HepG2 (cell line): ENCODE results near the gene FUT1. TPM values are rescaled to one million over a fixed set of nuclear protein-coding genes. Genes with fewer than 3 reads are reported as not detected.

Experiments
- AGO2 ChIP-seq: fragments of 200-400 bp; formaldehyde crosslinking; optimal IDR thresholded peaks from 2 replicates; pipeline ENCODE3; 2017; ENCODE audit warnings: mild to moderate bottlenecking, low read depth, low read length, moderate library complexity
- EED ChIP-seq: sonication (generic); formaldehyde crosslinking; IDR thresholded peaks from 2 replicates; pipeline ENCODE4 v1.5.0; 2020; ENCODE audit warnings: mild to moderate bottlenecking, missing genetic modification reagents
- FOXO1 ChIP-seq: sonication (generic); formaldehyde crosslinking; IDR thresholded peaks from 2 replicates; pipeline ENCODE4 v1.4.0; 2020; ENCODE audit warnings: missing genetic modification reagents
- HMG20B ChIP-seq: conservative IDR thresholded peaks from 2 replicates; pipeline ENCODE4 v1.6.1; 2016; ENCODE audit warnings: missing genetic modification reagents, missing compliant biosample characterization
- NCOA1 ChIP-seq: sonication (generic); formaldehyde crosslinking; IDR thresholded peaks from 2 replicates; pipeline ENCODE4 v1.9.0; 2021; ENCODE audit warnings: missing genetic modification reagents
- PHF8 ChIP-seq: sonication (generic); formaldehyde crosslinking; IDR thresholded peaks from 2 replicates; pipeline ENCODE4 v1.5.0; 2020; ENCODE audit warnings: missing genetic modification reagents
- RELA ChIP-seq: sonication (generic); formaldehyde crosslinking; IDR thresholded peaks from 2 replicates; pipeline ENCODE4 v1.4.0; 2020; ENCODE audit warnings: missing genetic modification reagents
- SAP130 ChIP-seq: IDR thresholded peaks from 2 replicates; pipeline ENCODE4 v1.6.1; 2016; ENCODE audit warnings: low read depth
- ZNF263 ChIP-seq: sonication (generic); formaldehyde crosslinking; IDR thresholded peaks from 2 replicates; pipeline ENCODE4 v1.4.0; 2020; ENCODE audit warnings: missing genetic modification reagents
- ZNF317 ChIP-seq: sonication (generic); formaldehyde crosslinking; IDR thresholded peaks from 2 replicates; pipeline ENCODE4 v1.5.0; 2020; ENCODE audit warnings: mild to moderate bottlenecking, missing genetic modification reagents
- ZNF33B ChIP-seq: sonication (generic); formaldehyde crosslinking; IDR thresholded peaks from 2 replicates; pipeline ENCODE4 v1.5.1; 2020; ENCODE audit warnings: mild to moderate bottlenecking, missing genetic modification reagents
- ZNF549 ChIP-seq: sonication (generic); formaldehyde crosslinking; IDR thresholded peaks from 2 replicates; pipeline ENCODE4 v1.5.0; 2020; ENCODE audit warnings: missing genetic modification reagents
- ZNF652 ChIP-seq: IDR thresholded peaks from 2 replicates; pipeline ENCODE4 v1.6.1; 2016; ENCODE audit warnings: low read depth, borderline replicate concordance
- ZNF7 ChIP-seq: IDR thresholded peaks from 2 replicates; pipeline ENCODE4 v1.6.1; 2016; ENCODE audit warnings: missing biosample characterization, missing genetic modification reagents
- ZNF781 ChIP-seq: sonication (generic); formaldehyde crosslinking; IDR thresholded peaks from 2 replicates; pipeline ENCODE4 v1.5.1; 2020; ENCODE audit warnings: borderline replicate concordance, mild to moderate bottlenecking, missing genetic modification reagents; ENCODE audit errors: not compliant biosample characterization
- ZNF883 ChIP-seq: sonication (generic); formaldehyde crosslinking; IDR thresholded peaks from 2 replicates; pipeline ENCODE4 v1.5.1; 2020; ENCODE audit warnings: mild to moderate bottlenecking, missing genetic modification reagents; ENCODE audit errors: not compliant biosample characterization
- ZSCAN21 ChIP-seq: sonication (generic); formaldehyde crosslinking; IDR thresholded peaks from 2 replicates; pipeline ENCODE4 v1.8.0; 2022; ENCODE audit warnings: mild to moderate bottlenecking, missing genetic modification reagents, moderate library complexity, borderline replicate concordance
- polyA plus RNA-seq, 8 experiments: library from polyadenylated mRNA; depleted of rRNA in 3 of 8; stranded (reverse) in 7 of 8; unstranded in 1 of 8; fragments of >200 nt; fragmentation: Illumina TruSeq in 4 of 8; extraction: Trizol in 4 of 8; gene quantifications; 2 replicates each; pipeline versions ENCODE4 v1.2.1 to v1.2.3, GENCODE V29; 2011 to 2016; ENCODE audit warnings: low read depth in 4 of 8, missing spikeins in 1 of 8, mixed read lengths in 1 of 8; ENCODE audit not compliant: insufficient read depth in 1 of 8
- total RNA-seq, 5 experiments: library from RNA; depleted of rRNA; stranded (reverse); fragments of >200 nt; fragmentation: Illumina TruSeq; extraction: Trizol; gene quantifications; 2 replicates each; pipeline ENCODE4 v1.2.3, GENCODE V29; 2016; ENCODE audit warnings: low read depth in 1 of 5
- TF ChIP-seq, protein P1 (sequence below), 2 experiments: sonication (generic) in 1 of 2; formaldehyde crosslinking in 1 of 2; IDR thresholded peaks; 2 replicates each; pipeline versions ENCODE4 v1.6.1 to v1.9.0; 2014 to 2022; ENCODE audit warnings: antibody characterized with exemption in 1 of 2, borderline replicate concordance in 1 of 2, inconsistent platforms in 1 of 2, low read depth in 1 of 2, missing genetic modification reagents in 1 of 2
- TF ChIP-seq, protein P2 (sequence below): sonication (generic); formaldehyde crosslinking; IDR thresholded peaks from 2 replicates; pipeline ENCODE4 v1.8.0; 2022; ENCODE audit warnings: mild to moderate bottlenecking, missing genetic modification reagents, moderate library complexity
- TF ChIP-seq, protein P3 (sequence below): sonication (generic); formaldehyde crosslinking; IDR thresholded peaks from 2 replicates; pipeline ENCODE4 v1.8.1; 2023; ENCODE audit warnings: missing genetic modification reagents, mild to moderate bottlenecking, borderline replicate concordance
- TF ChIP-seq, protein P4 (sequence below): sonication (generic); formaldehyde crosslinking; IDR thresholded peaks from 2 replicates; pipeline ENCODE4 v1.4.0; 2020; ENCODE audit warnings: mild to moderate bottlenecking, low read depth, missing genetic modification reagents
- TF ChIP-seq, protein P5 (sequence below): sonication (generic); formaldehyde crosslinking; IDR thresholded peaks from 2 replicates; pipeline ENCODE4 v1.5.0; 2020; ENCODE audit warnings: missing genetic modification reagents

The FUT1 gene
- total and polyA plus RNA-seq, 2 of the 13 experiments (the other 11 are each of a cell fraction or from before 2014, with no cell fraction given), result 0.07 to 1.1 TPM

DNA sequence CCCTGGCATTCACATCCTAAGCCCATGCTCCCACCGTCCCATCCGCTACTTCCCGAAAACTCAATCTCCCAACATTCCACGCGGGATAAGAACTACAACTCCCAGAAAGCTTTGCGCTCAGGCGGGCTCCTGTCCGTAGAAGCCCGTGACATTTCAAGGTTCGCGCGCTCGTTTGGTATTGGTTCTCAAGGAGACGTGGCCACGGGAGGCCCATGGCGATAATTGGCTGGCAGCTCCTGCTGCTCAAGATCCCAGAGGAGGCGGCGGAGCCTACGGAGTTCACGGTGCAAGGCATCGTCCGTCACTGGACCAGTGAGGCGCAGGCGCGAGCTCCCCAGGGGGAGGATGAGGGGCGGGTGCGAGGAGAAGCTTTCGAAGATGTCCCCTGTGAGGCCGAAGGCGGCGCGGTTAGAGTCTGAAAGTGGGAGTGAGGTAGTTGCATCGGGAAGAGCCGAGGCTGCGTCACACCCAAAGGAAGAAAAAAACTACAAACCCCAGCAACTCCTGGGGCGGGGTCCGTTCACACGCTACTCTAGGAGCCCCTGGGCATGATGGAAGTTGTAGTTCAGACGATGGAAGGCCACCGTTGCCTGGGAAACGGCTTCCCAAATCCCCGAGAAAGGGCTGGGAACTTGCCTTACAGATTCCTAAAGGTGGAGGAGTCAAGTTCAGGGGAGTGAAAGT lies 31.7 kb downstream of the FUT1 start (continued):
- TF ChIP-seq, protein P1, sequence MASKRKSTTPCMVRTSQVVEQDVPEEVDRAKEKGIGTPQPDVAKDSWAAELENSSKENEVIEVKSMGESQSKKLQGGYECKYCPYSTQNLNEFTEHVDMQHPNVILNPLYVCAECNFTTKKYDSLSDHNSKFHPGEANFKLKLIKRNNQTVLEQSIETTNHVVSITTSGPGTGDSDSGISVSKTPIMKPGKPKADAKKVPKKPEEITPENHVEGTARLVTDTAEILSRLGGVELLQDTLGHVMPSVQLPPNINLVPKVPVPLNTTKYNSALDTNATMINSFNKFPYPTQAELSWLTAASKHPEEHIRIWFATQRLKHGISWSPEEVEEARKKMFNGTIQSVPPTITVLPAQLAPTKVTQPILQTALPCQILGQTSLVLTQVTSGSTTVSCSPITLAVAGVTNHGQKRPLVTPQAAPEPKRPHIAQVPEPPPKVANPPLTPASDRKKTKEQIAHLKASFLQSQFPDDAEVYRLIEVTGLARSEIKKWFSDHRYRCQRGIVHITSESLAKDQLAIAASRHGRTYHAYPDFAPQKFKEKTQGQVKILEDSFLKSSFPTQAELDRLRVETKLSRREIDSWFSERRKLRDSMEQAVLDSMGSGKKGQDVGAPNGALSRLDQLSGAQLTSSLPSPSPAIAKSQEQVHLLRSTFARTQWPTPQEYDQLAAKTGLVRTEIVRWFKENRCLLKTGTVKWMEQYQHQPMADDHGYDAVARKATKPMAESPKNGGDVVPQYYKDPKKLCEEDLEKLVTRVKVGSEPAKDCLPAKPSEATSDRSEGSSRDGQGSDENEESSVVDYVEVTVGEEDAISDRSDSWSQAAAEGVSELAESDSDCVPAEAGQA (IDR thresholded peaks at IDR 0.05; ENCODE audit: low read depth), result no peak
- TF ChIP-seq, protein P1 (CRISPR knock-in tag; IDR thresholded peaks at IDR 0.05; ENCODE audit: borderline replicate concordance), result no peak
- TF ChIP-seq, protein P2, sequence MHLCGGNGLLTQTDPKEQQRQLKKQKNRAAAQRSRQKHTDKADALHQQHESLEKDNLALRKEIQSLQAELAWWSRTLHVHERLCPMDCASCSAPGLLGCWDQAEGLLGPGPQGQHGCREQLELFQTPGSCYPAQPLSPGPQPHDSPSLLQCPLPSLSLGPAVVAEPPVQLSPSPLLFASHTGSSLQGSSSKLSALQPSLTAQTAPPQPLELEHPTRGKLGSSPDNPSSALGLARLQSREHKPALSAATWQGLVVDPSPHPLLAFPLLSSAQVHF (CRISPR knock-in tag), result no peak
- peak; percentile 92 for TF ChIP-seq SAP130 (CRISPR knock-in tag)
- TF ChIP-seq ZNF652 (CRISPR knock-in tag), result no peak
- no peak for TF ChIP-seq ZNF317 (CRISPR knock-in tag)
- no peak for TF ChIP-seq RELA
- no peak for TF ChIP-seq ZNF549 (CRISPR knock-in tag)
- no peak for TF ChIP-seq FOXO1 (CRISPR knock-in tag)
- TF ChIP-seq, protein P3, sequence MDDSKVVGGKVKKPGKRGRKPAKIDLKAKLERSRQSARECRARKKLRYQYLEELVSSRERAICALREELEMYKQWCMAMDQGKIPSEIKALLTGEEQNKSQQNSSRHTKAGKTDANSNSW (CRISPR knock-in tag), result no peak
- peak; percentile 61; the same call in 1 of the 2 replicates for TF ChIP-seq NCOA1 (CRISPR knock-in tag)
- TF ChIP-seq ZNF33B, result peak; percentile 49; the same call in 1 of the 2 replicates
- no peak for TF ChIP-seq ZNF781 (CRISPR knock-in tag)
- TF ChIP-seq ZNF7 (CRISPR knock-in tag), result no peak
- TF ChIP-seq AGO2, result no peak
- TF ChIP-seq ZSCAN21 (CRISPR knock-in tag), result no peak; the same call in 1 of the 2 replicates
- TF ChIP-seq, protein P4, sequence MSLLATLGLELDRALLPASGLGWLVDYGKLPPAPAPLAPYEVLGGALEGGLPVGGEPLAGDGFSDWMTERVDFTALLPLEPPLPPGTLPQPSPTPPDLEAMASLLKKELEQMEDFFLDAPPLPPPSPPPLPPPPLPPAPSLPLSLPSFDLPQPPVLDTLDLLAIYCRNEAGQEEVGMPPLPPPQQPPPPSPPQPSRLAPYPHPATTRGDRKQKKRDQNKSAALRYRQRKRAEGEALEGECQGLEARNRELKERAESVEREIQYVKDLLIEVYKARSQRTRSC, result no peak
- TF ChIP-seq, protein P5, sequence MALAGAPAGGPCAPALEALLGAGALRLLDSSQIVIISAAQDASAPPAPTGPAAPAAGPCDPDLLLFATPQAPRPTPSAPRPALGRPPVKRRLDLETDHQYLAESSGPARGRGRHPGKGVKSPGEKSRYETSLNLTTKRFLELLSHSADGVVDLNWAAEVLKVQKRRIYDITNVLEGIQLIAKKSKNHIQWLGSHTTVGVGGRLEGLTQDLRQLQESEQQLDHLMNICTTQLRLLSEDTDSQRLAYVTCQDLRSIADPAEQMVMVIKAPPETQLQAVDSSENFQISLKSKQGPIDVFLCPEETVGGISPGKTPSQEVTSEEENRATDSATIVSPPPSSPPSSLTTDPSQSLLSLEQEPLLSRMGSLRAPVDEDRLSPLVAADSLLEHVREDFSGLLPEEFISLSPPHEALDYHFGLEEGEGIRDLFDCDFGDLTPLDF, result peak; percentile 98
- no peak for TF ChIP-seq ZNF263 (CRISPR knock-in tag)
- no peak for TF ChIP-seq HMG20B
- peak; percentile 67 for TF ChIP-seq PHF8 (CRISPR knock-in tag)
- TF ChIP-seq EED (CRISPR knock-in tag), result no peak
- TF ChIP-seq ZNF883 (CRISPR knock-in tag), result no peak
